ENCODE measurements around the gene TCF15.

TCF15 gene

DNA sequence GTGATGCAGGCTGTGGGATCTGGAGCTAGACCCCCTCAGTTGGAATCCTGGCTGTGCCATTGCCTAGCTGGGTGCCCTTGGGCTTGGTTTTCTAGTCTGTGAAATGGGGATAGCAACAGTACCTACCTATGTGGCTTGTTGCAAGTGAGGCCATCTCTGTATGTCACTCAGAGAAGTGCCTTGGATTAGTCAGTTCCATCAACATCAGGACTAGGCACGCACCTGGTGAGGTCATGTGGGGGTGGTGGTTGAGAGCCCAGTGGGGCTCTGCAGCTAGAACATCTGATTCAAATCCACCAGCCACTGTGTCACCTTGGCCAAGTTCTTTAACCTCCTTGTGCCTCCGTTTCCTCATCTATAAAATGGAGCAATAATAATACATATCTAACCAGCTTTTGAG lies 12.5 kb downstream of the TCF15 start (continued):
- TF ChIP-seq SNAI2 (CRISPR knock-in tag; IDR thresholded peaks at IDR 0.05) (no peak), ZNF565 (CRISPR knock-in tag; conservative IDR thresholded peaks at IDR 0.05; ENCODE audit: low read depth) (no peak)

DNA sequence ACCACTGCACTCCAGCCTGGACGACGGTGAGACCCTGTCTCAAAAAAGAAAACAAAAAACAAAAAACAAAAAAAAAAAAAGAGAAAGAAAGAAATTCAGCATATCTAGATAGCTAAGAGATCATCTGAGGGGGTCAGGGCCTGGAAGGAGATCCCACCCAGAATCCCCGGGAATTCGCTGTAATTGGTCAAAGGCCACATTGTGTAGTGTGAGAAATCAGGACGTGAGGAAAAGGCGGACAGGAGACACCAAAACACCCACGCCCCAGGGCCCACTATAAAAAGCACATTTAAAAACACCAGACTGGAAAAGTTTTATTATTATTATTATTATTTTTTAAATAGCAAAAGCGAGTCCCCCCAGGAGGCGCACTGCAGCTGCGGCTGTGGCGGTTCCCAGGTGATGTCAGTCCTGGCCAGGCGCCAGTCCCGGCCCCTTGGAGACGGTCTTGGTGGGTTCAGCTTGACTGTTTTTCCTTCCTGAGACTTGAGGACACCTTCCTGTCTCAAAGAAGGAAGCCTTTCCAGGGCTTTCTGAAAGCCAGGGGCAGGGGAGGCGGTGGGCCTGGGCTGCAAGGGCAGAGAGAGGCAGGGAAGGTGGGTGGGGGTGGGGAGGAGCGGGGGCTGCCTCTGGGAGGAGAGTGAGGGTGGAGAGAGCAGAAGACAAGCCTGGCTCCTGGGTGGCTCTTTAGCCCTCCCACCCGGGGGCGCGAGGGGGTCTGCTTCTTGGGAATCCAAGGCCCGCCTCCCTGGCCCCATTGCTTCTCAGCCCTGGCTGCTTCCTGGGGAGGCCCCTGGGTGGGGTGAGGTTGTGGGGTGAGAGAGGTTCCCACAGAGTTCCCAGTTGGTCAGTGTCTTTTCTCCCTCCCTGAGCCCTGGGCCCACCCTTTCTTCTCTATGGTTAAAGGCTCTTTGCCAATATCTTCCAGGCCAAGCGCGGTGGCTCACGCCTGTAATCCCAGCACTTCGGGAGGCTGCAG lies 14.5 kb downstream of the TCF15 start:
- TF ChIP-seq, protein P1, sequence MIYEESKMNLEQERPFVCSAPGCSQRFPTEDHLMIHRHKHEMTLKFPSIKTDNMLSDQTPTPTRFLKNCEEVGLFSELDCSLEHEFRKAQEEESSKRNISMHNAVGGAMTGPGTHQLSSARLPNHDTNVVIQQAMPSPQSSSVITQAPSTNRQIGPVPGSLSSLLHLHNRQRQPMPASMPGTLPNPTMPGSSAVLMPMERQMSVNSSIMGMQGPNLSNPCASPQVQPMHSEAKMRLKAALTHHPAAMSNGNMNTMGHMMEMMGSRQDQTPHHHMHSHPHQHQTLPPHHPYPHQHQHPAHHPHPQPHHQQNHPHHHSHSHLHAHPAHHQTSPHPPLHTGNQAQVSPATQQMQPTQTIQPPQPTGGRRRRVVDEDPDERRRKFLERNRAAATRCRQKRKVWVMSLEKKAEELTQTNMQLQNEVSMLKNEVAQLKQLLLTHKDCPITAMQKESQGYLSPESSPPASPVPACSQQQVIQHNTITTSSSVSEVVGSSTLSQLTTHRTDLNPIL (CRISPR knock-in tag; IDR thresholded peaks at IDR 0.05; ENCODE audit: low read depth), result no peak
- TF ChIP-seq ZFP3 (CRISPR knock-in tag; IDR thresholded peaks at IDR 0.05), result no peak
- TF ChIP-seq GLIS3 (CRISPR knock-in tag; IDR thresholded peaks at IDR 0.05), result no peak
- no peak for TF ChIP-seq ZNF70 (CRISPR knock-in tag; IDR thresholded peaks at IDR 0.05)
- ATAC-seq, result no peak

DNA sequence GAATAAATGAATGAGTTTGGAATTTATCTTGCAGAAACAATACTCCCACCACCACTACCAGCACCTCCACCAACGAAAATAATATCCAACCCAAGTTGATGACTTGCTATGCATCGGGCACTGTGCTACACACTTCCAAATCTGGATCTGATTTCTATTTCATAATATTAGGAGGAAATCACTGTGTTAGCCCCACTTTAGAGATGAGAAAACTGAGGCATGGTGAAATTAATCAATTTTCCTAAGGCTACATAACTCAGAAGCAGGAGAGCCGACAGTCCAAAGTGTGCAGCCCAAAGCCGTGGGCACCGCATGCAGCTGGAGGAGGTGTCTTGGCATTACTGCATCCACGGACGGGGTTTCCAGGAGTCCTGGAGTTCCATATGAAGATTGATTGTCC lies 17.6 kb downstream of the TCF15 start:
- ATAC-seq, result no peak
- no peak for TF ChIP-seq ZNF565 (CRISPR knock-in tag; conservative IDR thresholded peaks at IDR 0.05; ENCODE audit: low read depth)
- no peak for TF ChIP-seq TCF4 (CRISPR knock-in tag; IDR thresholded peaks at IDR 0.05; ENCODE audit: borderline replicate concordance)
- TF ChIP-seq, protein P2, sequence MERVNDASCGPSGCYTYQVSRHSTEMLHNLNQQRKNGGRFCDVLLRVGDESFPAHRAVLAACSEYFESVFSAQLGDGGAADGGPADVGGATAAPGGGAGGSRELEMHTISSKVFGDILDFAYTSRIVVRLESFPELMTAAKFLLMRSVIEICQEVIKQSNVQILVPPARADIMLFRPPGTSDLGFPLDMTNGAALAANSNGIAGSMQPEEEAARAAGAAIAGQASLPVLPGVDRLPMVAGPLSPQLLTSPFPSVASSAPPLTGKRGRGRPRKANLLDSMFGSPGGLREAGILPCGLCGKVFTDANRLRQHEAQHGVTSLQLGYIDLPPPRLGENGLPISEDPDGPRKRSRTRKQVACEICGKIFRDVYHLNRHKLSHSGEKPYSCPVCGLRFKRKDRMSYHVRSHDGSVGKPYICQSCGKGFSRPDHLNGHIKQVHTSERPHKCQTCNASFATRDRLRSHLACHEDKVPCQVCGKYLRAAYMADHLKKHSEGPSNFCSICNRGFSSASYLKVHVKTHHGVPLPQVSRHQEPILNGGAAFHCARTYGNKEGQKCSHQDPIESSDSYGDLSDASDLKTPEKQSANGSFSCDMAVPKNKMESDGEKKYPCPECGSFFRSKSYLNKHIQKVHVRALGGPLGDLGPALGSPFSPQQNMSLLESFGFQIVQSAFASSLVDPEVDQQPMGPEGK (CRISPR knock-in tag; IDR thresholded peaks at IDR 0.05; ENCODE audit: borderline replicate concordance), result no peak
- TF ChIP-seq, protein P1 (CRISPR knock-in tag; IDR thresholded peaks at IDR 0.05; ENCODE audit: low read depth), result no peak
- no peak for TF ChIP-seq GLIS3 (CRISPR knock-in tag; IDR thresholded peaks at IDR 0.05)
- TF ChIP-seq TOX (CRISPR knock-in tag; IDR thresholded peaks at IDR 0.05; ENCODE audit: borderline replicate concordance), result no peak
- TF ChIP-seq SNAI2 (CRISPR knock-in tag; IDR thresholded peaks at IDR 0.05), result no peak
- TF ChIP-seq ZNF70 (CRISPR knock-in tag; IDR thresholded peaks at IDR 0.05), result no peak
- TF ChIP-seq ARNTL (CRISPR knock-in tag; IDR thresholded peaks at IDR 0.05; ENCODE audit: borderline replicate concordance, low read depth), result no peak
- no peak for TF ChIP-seq CSDC2 (CRISPR knock-in tag; IDR thresholded peaks at IDR 0.05)
- TF ChIP-seq ZFP30 (CRISPR knock-in tag; IDR thresholded peaks at IDR 0.05), result no peak
- TF ChIP-seq ZNF8 (CRISPR knock-in tag; IDR thresholded peaks at IDR 0.05), result no peak
- no peak for TF ChIP-seq ISL1 (CRISPR knock-in tag; IDR thresholded peaks at IDR 0.05)

DNA sequence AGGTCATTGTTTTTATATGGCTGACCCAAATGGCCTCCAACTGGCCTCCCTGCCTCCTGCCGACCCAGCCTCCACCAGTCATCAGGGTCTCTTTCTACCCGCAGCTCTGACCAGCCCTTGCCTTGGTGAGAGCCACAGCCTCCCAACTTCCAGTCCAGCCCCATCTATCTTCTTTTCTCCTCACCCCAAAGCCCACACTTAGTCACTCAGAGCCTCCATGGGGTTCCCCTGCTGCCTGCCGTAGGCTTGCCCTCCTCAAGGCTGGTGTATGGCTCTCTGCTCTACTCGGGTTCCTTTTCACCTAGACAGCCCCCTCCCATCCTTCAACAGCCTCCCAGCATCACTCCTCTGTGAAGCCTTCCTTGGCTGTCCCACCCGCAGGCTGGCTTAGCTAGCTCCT lies 18.2 kb downstream of the TCF15 start:
- no peak for ATAC-seq
- TF ChIP-seq ZNF565 (CRISPR knock-in tag; conservative IDR thresholded peaks at IDR 0.05; ENCODE audit: low read depth) (no peak), ZC3H10 (CRISPR knock-in tag; IDR thresholded peaks at IDR 0.05) (no peak), TOX (CRISPR knock-in tag; IDR thresholded peaks at IDR 0.05; ENCODE audit: borderline replicate concordance) (no peak), ZNF8 (CRISPR knock-in tag; IDR thresholded peaks at IDR 0.05) (no peak), GLIS3 (CRISPR knock-in tag; IDR thresholded peaks at IDR 0.05) (no peak), RARB (CRISPR knock-in tag; IDR thresholded peaks at IDR 0.05) (no peak)
- TF ChIP-seq, protein P3, sequence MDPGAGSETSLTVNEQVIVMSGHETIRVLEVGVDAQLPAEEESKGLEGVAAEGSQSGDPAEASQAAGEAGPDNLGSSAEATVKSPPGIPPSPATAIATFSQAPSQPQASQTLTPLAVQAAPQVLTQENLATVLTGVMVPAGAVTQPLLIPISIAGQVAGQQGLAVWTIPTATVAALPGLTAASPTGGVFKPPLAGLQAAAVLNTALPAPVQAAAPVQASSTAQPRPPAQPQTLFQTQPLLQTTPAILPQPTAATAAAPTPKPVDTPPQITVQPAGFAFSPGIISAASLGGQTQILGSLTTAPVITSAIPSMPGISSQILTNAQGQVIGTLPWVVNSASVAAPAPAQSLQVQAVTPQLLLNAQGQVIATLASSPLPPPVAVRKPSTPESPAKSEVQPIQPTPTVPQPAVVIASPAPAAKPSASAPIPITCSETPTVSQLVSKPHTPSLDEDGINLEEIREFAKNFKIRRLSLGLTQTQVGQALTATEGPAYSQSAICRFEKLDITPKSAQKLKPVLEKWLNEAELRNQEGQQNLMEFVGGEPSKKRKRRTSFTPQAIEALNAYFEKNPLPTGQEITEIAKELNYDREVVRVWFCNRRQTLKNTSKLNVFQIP (CRISPR knock-in tag; IDR thresholded peaks at IDR 0.05; ENCODE audit: borderline replicate concordance, low read depth), result no peak

DNA sequence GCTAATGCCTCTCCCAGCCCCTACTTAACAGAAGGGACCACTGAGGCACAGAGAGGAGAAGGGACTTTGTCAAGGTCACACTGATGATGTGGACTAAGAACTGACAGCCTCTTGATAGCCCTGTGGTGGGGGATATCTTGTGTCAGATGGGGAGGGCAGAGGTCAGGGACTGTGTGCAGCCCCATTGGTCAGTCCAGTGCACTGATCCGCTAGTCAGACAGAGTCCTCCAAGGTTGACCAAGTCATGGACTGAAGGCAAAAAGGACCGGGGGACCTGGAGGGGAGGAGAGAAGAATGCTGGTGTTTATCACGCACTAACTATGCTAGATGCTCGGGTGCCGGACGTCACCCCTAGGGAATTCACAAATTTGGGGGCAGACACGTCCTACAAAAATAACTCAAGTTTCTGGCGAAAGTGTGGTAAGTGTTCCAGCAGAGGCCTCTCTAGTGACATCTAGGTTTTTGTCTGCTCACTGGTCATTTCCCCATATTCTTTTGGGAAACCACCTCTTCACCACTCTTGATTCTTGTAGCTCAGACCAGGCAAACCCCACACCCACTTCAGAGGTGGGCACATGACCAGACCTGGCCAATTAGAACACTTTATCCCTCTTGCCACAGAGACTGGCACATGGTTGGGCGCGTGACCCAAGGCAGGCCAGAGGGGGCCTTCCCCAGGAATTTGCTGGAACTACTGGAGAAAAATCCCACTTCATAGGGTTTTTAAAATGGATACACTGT lies 21.0 kb downstream of the TCF15 start:
- TF ChIP-seq, protein P2 (CRISPR knock-in tag; IDR thresholded peaks at IDR 0.05; ENCODE audit: borderline replicate concordance), result no peak
- TF ChIP-seq BACH2 (CRISPR knock-in tag; IDR thresholded peaks at IDR 0.05; ENCODE audit: borderline replicate concordance) (no peak), TCF4 (CRISPR knock-in tag; IDR thresholded peaks at IDR 0.05; ENCODE audit: borderline replicate concordance) (no peak), TOX (CRISPR knock-in tag; IDR thresholded peaks at IDR 0.05; ENCODE audit: borderline replicate concordance) (no peak), ARNTL (CRISPR knock-in tag; IDR thresholded peaks at IDR 0.05; ENCODE audit: borderline replicate concordance, low read depth) (no peak), ZNF70 (CRISPR knock-in tag; IDR thresholded peaks at IDR 0.05) (no peak), ZFP30 (CRISPR knock-in tag; IDR thresholded peaks at IDR 0.05) (no peak), RARB (CRISPR knock-in tag; IDR thresholded peaks at IDR 0.05) (no peak), OSR1 (CRISPR knock-in tag; IDR thresholded peaks at IDR 0.05) (no peak)
- TF ChIP-seq, protein P4, sequence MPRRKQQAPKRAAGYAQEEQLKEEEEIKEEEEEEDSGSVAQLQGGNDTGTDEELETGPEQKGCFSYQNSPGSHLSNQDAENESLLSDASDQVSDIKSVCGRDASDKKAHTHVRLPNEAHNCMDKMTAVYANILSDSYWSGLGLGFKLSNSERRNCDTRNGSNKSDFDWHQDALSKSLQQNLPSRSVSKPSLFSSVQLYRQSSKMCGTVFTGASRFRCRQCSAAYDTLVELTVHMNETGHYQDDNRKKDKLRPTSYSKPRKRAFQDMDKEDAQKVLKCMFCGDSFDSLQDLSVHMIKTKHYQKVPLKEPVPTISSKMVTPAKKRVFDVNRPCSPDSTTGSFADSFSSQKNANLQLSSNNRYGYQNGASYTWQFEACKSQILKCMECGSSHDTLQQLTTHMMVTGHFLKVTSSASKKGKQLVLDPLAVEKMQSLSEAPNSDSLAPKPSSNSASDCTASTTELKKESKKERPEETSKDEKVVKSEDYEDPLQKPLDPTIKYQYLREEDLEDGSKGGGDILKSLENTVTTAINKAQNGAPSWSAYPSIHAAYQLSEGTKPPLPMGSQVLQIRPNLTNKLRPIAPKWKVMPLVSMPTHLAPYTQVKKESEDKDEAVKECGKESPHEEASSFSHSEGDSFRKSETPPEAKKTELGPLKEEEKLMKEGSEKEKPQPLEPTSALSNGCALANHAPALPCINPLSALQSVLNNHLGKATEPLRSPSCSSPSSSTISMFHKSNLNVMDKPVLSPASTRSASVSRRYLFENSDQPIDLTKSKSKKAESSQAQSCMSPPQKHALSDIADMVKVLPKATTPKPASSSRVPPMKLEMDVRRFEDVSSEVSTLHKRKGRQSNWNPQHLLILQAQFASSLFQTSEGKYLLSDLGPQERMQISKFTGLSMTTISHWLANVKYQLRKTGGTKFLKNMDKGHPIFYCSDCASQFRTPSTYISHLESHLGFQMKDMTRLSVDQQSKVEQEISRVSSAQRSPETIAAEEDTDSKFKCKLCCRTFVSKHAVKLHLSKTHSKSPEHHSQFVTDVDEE (CRISPR knock-in tag; IDR thresholded peaks at IDR 0.05), result no peak
- no peak for ATAC-seq

Measured in SK-N-SH treated with all-trans-retinoic acid at 6 μM for 48 hours (cell line).